ENCODE results near the gene IL1A. TPM values are rescaled to one million over a fixed set of nuclear protein-coding genes. Genes with fewer than 3 reads are reported as not detected.

IL1A gene
- total RNA-seq, 4 donors from 2014 or later, result 0.13 TPM; not detected in 3

GRCh38 chr2:112818094-112818902 is 34.0 kb upstream of the IL1A start:
- 76% methylated on average over 3 of the region's 3 CpGs for WGBS
- H3K4me3 ChIP-seq, result no peak overlapping the region
- H3K9me3 ChIP-seq, result no peaks in the 10 kb centered on the region
- intact Hi-C loops (cut with DNase I), result no loop called here
- TF ChIP-seq EP300 (IDR thresholded peaks at IDR 0.05), result no peak
- TF ChIP-seq POLR2AphosphoS5 (IDR thresholded peaks at IDR 0.05), result no peak
- no peak for TF ChIP-seq POLR2A (IDR thresholded peaks at IDR 0.05; ENCODE audit: low read depth)
- TF ChIP-seq CTCF (IDR thresholded peaks at IDR 0.05), result no peak
- DNase-seq (ENCODE audit: extremely low spot score), result no peak
- no peak overlapping the region for H3K27ac ChIP-seq (replicated peaks in 1 of 4)
- peaks cover 4 to 8% (median 7%) of the 10 kb centered on the region in 4 donors for H3K4me1 ChIP-seq
- H3K36me3 ChIP-seq, result no peaks in the 10 kb centered on the region
- no peaks in the 10 kb centered on the region for H3K27me3 ChIP-seq

- Histone ChIP-seq H3K27me3 (no peaks in the 10 kb centered on the region), H3K27ac (replicated peaks in 1 of 4) (no peak overlapping the region), H3K4me3 (no peak overlapping the region), H3K4me1 (peaks cover 15 to 20% (median 18%) of the 10 kb centered on the region in 4 donors), H3K36me3 (no peaks in the 10 kb centered on the region), H3K9me3 (no peaks in the 10 kb centered on the region)
- intact Hi-C loops (cut with DNase I), result no loop called here
- 73% methylated on average over 4 of the region's 4 CpGs for WGBS
- no peak for TF ChIP-seq POLR2A (IDR thresholded peaks at IDR 0.05; ENCODE audit: low read depth)
- no peak for TF ChIP-seq CTCF (IDR thresholded peaks at IDR 0.05)
- no peak for TF ChIP-seq POLR2AphosphoS5 (IDR thresholded peaks at IDR 0.05)
- no peak for TF ChIP-seq EP300 (IDR thresholded peaks at IDR 0.05)
- no peak for DNase-seq (ENCODE audit: extremely low spot score)
Observed at GRCh38 chr2:112817082-112817689, 32.9 kb upstream of the IL1A start.

GRCh38 chr2:112814278-112814677 is 30.0 kb upstream of the IL1A start:
- Histone ChIP-seq H3K9me3 (no peaks in the 10 kb centered on the region), H3K27me3 (no peaks in the 10 kb centered on the region), H3K4me1 (peaks cover 16 to 31% (median 28%) of the 10 kb centered on the region in 4 donors), H3K27ac (replicated peaks in 1 of 4) (no peak overlapping the region), H3K36me3 (no peaks in the 10 kb centered on the region), H3K4me3 (no peak overlapping the region)
- TF ChIP-seq POLR2AphosphoS5 (IDR thresholded peaks at IDR 0.05), result no peak
- no peak for TF ChIP-seq POLR2A (IDR thresholded peaks at IDR 0.05; ENCODE audit: low read depth)
- TF ChIP-seq EP300 (IDR thresholded peaks at IDR 0.05), result no peak
- no peak for TF ChIP-seq CTCF (IDR thresholded peaks at IDR 0.05)
- 71% methylated on average over 2 of the region's 2 CpGs for WGBS
- intact Hi-C loops (cut with DNase I), result no loop called here
- DNase-seq (ENCODE audit: extremely low spot score), result no peak

GRCh38 chr2:112813280-112813966 is 29.1 kb upstream of the IL1A start:
- intact Hi-C loops (cut with DNase I), result no loop called here
- Histone ChIP-seq H3K36me3 (no peaks in the 10 kb centered on the region), H3K4me1 (peaks cover 16 to 31% (median 28%) of the 10 kb centered on the region in 4 donors), H3K4me3 (no peak overlapping the region), H3K27me3 (no peaks in the 10 kb centered on the region), H3K9me3 (no peaks in the 10 kb centered on the region), H3K27ac (replicated peaks in 1 of 4) (no peak overlapping the region)
- TF ChIP-seq EP300 (IDR thresholded peaks at IDR 0.05) (no peak), POLR2A (IDR thresholded peaks at IDR 0.05; ENCODE audit: low read depth) (no peak), CTCF (IDR thresholded peaks at IDR 0.05) (no peak), POLR2AphosphoS5 (IDR thresholded peaks at IDR 0.05) (no peak)
- no peak for DNase-seq (ENCODE audit: extremely low spot score)
- WGBS, result 81% methylated on average over 10 of the region's 10 CpGs

Measured in esophagus muscularis mucosa (tissue), 4 donors.